Neural cell (in vitro differentiated cells): ENCODE measurements around the gene GALNT5. TPM values are rescaled to one million over a fixed set of nuclear protein-coding genes. Genes with fewer than 3 reads are reported as not detected.

Source experiments
- H2AFZ ChIP-seq: fragments of 200-600, 300-800 bp; sonication (generic), shearing (Covaris generic); 2 replicates; pipeline ENCODE4 v1.6.0; 2014; ENCODE audit warnings: low read depth, mild to moderate bottlenecking, antibody characterized with exemption, low read length, moderate library complexity
- H3F3A ChIP-seq: fragments of 200-600 bp; shearing (Covaris generic); 2 replicates; pipeline ENCODE4 v1.6.1; 2016; ENCODE audit warnings: mild to moderate bottlenecking, moderate library complexity, mixed read lengths, antibody characterized with exemption, low read length; ENCODE audit not compliant: insufficient read depth, poor library complexity, severe bottlenecking
- H3K27ac ChIP-seq: fragments of 200-600, 300-800 bp; sonication (generic), shearing (Covaris generic); 2 replicates; pipeline ENCODE4 v1.5.1; 2014; ENCODE audit warnings: mild to moderate bottlenecking, low read length, moderate library complexity
- H3K27me3 ChIP-seq: fragments of 300-800, 200-600 bp; sonication (generic), shearing (Covaris generic); 2 replicates; pipeline ENCODE4 v1.6.0; 2014; ENCODE audit warnings: mild to moderate bottlenecking, low read depth, low read length, moderate library complexity; ENCODE audit not compliant: insufficient read depth
- H3K36me3 ChIP-seq: fragments of 300-800, 200-600 bp; sonication (generic), shearing (Covaris generic); 2 replicates; pipeline ENCODE4 v1.5.1; 2014; ENCODE audit warnings: mild to moderate bottlenecking, antibody characterized with exemption, low read length, moderate library complexity; ENCODE audit not compliant: insufficient read depth
- H3K4me2 ChIP-seq: fragments of 300-800, 200-600 bp; sonication (generic), shearing (Covaris generic); 2 replicates; pipeline ENCODE4 v1.6.0; 2014; ENCODE audit warnings: mild to moderate bottlenecking, low read length
- H3K4me3 ChIP-seq: fragments of 300-800, 200-600 bp; sonication (generic), shearing (Covaris generic); 2 replicates; pipeline ENCODE4 v1.5.1; 2014; ENCODE audit warnings: mild to moderate bottlenecking, low read length, moderate library complexity
- H3K79me2 ChIP-seq: fragments of 200-600 bp; shearing (Covaris generic); replicated peaks from 2 replicates; pipeline ENCODE4 v1.6.0; 2014; ENCODE audit warnings: mild to moderate bottlenecking, low read length, moderate library complexity; ENCODE audit not compliant: insufficient read depth
- H3K9ac ChIP-seq: fragments of 300-800, 200-600 bp; sonication (generic), shearing (Covaris generic); 2 replicates; pipeline ENCODE4 v1.6.1; 2016; ENCODE audit warnings: mild to moderate bottlenecking, low read length, mixed read lengths
- H3K9me2 ChIP-seq: fragments of 200-600 bp; shearing (Covaris generic); 2 replicates; pipeline ENCODE4 v1.6.1; 2016; ENCODE audit warnings: mild to moderate bottlenecking, low read length, mixed read lengths; ENCODE audit not compliant: insufficient read depth
- H3K9me3 ChIP-seq: fragments of 200-600, 300-800 bp; sonication (generic), shearing (Covaris generic); 2 replicates; pipeline ENCODE4 v1.6.1; 2016; ENCODE audit warnings: mild to moderate bottlenecking, mixed run types, low read length, moderate library complexity, mixed read lengths
- H4K20me1 ChIP-seq: fragments of 200-600 bp; shearing (Covaris generic); 2 replicates; pipeline ENCODE4 v1.6.1; 2016; ENCODE audit warnings: mild to moderate bottlenecking, mixed run types; ENCODE audit not compliant: insufficient read depth
- CTCF ChIP-seq: fragments of 450-650 bp; IDR thresholded peaks from 2 replicates; pipeline ENCODE4 v1.5.1; 2014; ENCODE audit warnings: antibody characterized with exemption, mild to moderate bottlenecking, moderate library complexity; ENCODE audit not compliant: poor library complexity, severe bottlenecking
- EP300 ChIP-seq: fragments of 450-650 bp; conservative IDR thresholded peaks from 2 replicates; pipeline ENCODE4 v1.6.1; 2014; ENCODE audit warnings: antibody characterized with exemption, mild to moderate bottlenecking, moderate library complexity; ENCODE audit not compliant: poor library complexity, severe bottlenecking
- EZH2 ChIP-seq: fragments of 200-600, 300-800 bp; shearing (Covaris generic), sonication (generic); IDR thresholded peaks from 2 replicates; pipeline ENCODE4 v1.6.1; 2014; ENCODE audit warnings: antibody characterized with exemption, low read length, borderline replicate concordance, mild to moderate bottlenecking; ENCODE audit not compliant: insufficient read depth, poor library complexity, severe bottlenecking
- MXI1 ChIP-seq: fragments of 450-650 bp; conservative IDR thresholded peaks from 2 replicates; pipeline ENCODE4 v1.6.1; 2014; ENCODE audit warnings: antibody characterized with exemption, mild to moderate bottlenecking; ENCODE audit not compliant: poor library complexity, severe bottlenecking
- POLR2AphosphoS5 ChIP-seq: IDR thresholded peaks from 2 replicates; pipeline ENCODE4 v1.6.1; 2012
- RAD21 ChIP-seq: fragments of 450-650 bp; conservative IDR thresholded peaks from 2 replicates; pipeline ENCODE4 v1.6.1; 2014; ENCODE audit warnings: antibody characterized with exemption, mild to moderate bottlenecking, moderate library complexity
- REST ChIP-seq: IDR thresholded peaks from 2 replicates; pipeline ENCODE4 v1.6.1; 2012; ENCODE audit warnings: borderline replicate concordance
- SMC3 ChIP-seq: fragments of 450-650 bp; conservative IDR thresholded peaks from 2 replicates; pipeline ENCODE4 v1.6.1; 2014; ENCODE audit warnings: antibody characterized with exemption, mild to moderate bottlenecking, moderate library complexity; ENCODE audit not compliant: poor library complexity
- TAF1 ChIP-seq: IDR thresholded peaks from 2 replicates; pipeline ENCODE4 v1.6.1; 2012; ENCODE audit warnings: low read depth
- polyA plus RNA-seq: library from polyadenylated mRNA; depleted of rRNA; stranded (reverse); fragments of >200 nt; gene quantifications from 2 replicates; pipeline ENCODE4 v1.2.3, GENCODE V29; 2014

GALNT5 gene
- polyA plus RNA-seq, 1 donor from 2014 or later = not detected

- no peak overlapping the region for H3K4me3 ChIP-seq
- H3K9ac ChIP-seq = no peak overlapping the region
- TF ChIP-seq POLR2AphosphoS5 = no peak
- TF ChIP-seq EP300 = no peak
- no peak for TF ChIP-seq SMC3
- no peak for TF ChIP-seq TAF1
- TF ChIP-seq REST = no peak
- TF ChIP-seq CTCF = no peak
- TF ChIP-seq MXI1 = no peak
- TF ChIP-seq RAD21 = no peak
- no peak for TF ChIP-seq EZH2
- no peak overlapping the region for H3K27ac ChIP-seq
- H4K20me1 ChIP-seq = no peaks in the 10 kb centered on the region
- no peak overlapping the region for H2AFZ ChIP-seq
- H3K9me2 ChIP-seq = no peaks in the 10 kb centered on the region
- no peaks in the 10 kb centered on the region for H3K27me3 ChIP-seq
- H3K9me3 ChIP-seq = no peaks in the 10 kb centered on the region
- H3K4me2 ChIP-seq = no peak overlapping the region
- no peaks in the 10 kb centered on the region for H3K79me2 ChIP-seq
- no peaks in the 10 kb centered on the region for H3K36me3 ChIP-seq
- H3F3A ChIP-seq = no peaks in the 10 kb centered on the region
Observed at GRCh38 chr2:157291018-157291417, 33.5 kb downstream of the GALNT5 start.

- Histone ChIP-seq H3K9me3 (no peaks in the 10 kb centered on the region), H4K20me1 (no peaks in the 10 kb centered on the region), H3K9ac (no peak overlapping the region), H3F3A (no peaks in the 10 kb centered on the region), H2AFZ (no peak overlapping the region), H3K27ac (no peak overlapping the region), H3K4me2 (no peak overlapping the region), H3K27me3 (no peaks in the 10 kb centered on the region), H3K4me3 (no peak overlapping the region), H3K79me2 (no peaks in the 10 kb centered on the region), H3K9me2 (no peaks in the 10 kb centered on the region), H3K36me3 (no peaks in the 10 kb centered on the region)
- no peak for TF ChIP-seq MXI1
- no peak for TF ChIP-seq CTCF
- TF ChIP-seq TAF1 = no peak
- no peak for TF ChIP-seq SMC3
- TF ChIP-seq REST = no peak
- TF ChIP-seq RAD21 = no peak
- no peak for TF ChIP-seq EZH2
- TF ChIP-seq POLR2AphosphoS5 = no peak
- no peak for TF ChIP-seq EP300
Observed at GRCh38 chr2:157292853-157293252, 35.3 kb downstream of the GALNT5 start.
